ENCODE results near the gene CCDC107.
"Not testable (repeated sequence)": the region's sequence is repeated elsewhere in the genome, so short reads cannot be mapped to it uniquely, and the experiment has no call there.

CCDC107 gene, protein sequence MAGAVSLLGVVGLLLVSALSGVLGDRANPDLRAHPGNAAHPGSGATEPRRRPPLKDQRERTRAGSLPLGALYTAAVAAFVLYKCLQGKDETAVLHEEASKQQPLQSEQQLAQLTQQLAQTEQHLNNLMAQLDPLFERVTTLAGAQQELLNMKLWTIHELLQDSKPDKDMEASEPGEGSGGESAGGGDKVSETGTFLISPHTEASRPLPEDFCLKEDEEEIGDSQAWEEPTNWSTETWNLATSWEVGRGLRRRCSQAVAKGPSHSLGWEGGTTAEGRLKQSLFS

DNA sequence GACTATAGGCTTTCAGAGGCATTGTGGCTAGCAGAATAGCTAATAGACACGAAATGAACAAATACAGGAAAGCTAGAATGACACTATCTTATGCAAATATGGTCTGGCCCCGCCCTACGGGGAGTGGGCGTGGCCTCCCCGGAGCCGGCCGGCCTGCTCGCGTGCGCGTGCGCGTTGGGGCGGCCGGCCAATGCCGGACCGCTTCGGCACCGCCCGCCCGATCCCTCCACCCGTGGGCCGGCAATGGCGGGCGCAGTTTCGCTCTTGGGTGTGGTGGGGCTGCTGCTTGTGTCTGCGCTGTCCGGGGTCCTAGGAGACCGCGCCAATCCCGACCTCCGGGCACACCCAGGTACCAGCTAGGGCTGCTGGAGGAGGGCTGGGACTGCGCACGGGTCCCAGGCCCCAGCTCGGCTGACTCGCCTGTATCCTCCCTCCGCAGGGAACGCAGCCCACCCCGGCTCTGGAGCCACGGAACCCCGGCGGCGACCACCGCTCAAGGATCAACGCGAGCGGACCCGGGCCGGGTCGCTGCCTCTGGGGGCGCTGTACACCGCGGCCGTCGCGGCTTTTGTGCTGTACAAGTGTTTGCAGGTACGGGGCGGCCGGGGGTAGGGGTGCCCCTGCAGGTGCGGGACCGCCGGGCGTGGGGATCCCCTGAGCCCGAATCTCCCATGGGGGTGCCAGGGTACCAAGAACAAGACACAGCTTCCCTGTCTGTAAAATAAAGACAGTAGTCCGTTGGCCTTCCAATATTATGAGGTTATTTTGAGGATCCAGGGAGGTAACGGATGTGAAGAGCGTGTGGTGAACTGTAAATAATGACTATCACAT lies at the start of gene CCDC107:
Gene CCDC107, plus strand, starts transcription at position 156 of the 831 bp plus-strand sequence. Its CDS starts 88 bp downstream, at position 244.
- DNase-seq, result peak; percentile 89

DNA sequence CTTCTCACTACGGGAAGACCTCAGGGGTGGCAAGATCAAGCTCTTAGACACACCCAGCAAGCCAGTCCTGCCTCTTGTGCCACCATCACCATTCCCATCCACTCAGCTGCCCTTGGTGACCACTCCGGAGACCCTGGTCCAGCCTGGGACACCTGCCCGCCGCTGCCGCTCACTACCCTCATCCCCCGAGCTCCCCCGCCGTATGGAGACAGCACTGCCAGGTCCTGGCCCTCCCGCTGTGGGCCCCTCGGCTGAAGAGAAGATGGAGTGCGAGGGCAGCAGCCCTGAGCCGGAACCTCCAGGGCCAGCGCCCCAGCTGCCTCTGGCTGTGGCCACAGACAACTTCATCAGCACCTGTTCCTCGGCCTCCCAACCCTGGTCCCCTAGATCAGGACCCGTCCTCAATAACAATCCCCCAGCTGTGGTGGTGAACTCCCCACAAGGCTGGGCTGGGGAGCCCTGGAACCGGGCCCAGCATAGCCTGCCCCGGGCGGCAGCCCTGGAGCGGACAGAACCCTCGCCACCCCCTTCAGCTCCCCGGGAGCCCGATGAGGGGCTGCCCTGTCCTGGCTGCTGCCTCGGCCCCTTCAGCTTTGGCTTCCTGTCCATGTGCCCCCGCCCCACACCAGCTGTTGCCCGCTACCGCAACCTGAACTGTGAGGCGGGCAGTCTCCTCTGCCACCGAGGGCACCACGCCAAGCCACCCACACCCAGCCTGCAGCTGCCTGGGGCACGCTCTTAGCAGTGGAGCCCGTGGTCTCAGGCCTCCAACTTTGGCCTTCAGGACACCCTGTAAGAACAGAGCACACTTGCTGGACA lies 48.9 kb upstream of the CCDC107 start:
- DNase-seq, result no peak

DNA sequence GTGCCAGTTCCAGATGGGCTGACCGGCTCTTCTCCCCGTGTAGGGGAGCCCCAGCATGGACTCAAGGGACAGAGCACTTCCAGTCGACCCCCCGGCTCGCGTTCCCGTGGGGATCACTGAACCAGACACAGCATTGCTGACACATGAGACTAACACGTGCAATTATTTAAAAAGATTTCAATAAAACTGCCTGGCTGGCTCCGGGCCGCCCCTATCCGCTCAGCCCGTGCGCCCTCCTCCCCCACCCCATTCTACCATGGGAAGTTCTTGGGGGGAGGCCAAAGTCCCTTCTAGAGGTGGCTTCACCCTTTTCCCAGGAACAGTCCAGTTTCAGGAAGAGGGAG lies 48.3 kb upstream of the CCDC107 start:
- no peak for DNase-seq

DNA sequence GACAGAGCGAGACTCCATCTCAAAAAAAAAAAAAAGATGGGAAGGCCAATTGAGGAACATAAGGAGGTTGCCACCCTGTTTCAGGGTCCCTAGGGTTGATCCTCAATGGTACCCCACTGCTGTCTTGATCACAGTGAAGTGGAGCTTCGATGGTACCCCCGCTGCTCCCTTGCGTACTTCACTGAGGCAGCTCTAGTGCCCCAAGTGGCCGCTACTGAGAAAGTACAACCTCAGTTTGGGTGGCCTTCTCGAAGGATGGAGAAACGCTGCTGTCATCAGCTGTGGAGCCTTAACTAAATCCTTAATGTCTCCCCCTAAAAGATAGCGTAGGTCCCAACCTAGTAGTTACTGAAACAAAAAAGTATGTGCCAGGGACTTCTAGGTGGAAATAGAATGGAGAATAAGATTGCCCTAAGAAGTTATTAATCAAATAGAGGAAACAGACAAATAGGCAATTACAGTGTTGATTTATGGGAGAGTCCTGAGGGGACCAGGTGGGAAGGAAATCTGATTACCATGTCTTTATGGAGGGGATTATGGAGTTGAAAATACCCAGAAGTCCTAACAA lies 46.8 kb upstream of the CCDC107 start:
- DNase-seq, result no peak

DNA sequence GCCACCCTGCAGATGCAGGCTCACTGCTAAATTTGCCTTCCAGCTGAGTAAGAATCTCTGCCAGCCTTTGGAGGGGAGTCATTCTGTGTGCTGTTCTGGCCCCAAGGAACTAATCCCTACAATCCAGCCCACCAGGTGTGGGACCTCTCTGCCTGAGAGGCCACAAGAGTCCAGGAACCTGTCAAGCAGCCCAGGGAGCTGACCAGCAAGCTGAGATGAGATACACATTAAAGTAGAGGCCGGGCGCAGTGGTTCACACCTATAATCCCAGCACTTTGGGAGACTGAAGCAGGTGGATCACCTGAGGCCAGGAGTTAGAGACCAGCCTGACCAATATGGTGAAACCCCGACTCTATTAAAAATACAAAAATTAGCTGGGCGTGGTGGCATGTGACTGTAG lies 46.0 kb upstream of the CCDC107 start:
- DNase-seq, result not testable (repeated sequence)

DNA sequence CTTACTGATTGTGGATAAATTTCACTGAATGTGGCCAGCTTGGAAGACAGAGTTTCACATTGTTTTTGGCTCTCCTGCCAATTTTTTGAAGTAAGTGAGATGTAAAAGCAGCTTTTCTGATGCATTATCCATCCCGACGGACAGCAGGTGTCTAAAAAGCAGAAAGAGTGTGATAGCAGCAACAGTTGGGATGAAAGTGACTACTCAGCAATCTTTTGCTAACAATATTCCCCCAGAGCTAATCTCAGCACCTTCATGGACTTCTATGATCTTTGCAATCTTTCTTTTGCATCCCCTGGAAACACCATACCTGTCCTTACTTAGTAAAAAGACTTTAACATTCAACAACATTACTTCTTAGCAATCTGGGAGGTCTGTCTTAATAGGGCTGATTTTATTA lies 45.2 kb upstream of the CCDC107 start:
- no peak for DNase-seq

DNA sequence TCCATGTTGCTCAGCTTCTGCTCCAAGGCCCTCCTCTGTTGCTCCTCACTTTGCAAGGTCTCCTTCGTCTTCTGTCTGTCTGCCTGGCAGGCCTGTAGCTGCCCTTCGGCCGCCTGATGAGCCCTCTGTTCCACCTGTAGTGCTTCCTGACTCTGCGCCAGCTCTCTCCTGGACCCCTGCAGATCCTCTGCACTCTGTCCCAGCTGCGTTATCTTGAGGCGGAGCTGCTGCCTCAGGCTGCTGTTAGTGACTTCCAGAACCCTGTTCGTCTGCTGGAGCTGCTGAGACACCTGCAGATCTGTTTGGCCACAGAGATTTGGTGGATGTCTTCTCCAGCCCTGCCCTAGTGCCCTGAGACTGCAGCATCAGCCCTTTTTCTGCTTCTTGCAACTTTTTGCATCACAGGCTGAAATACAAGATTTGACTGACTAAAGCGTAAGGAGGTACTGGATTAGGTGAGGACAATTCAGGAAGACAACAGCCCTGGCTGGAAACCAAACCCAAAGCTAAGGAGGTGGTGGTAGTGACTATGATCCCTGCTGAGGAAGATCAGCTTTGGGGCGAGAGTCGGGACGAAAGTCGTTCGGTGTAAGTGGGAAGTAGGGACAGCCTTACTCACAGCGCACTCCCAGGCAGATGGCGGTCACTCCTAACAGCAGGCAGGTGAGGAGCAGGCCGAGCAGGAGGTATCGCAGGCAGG lies 42.0 kb upstream of the CCDC107 start:
- no peak for DNase-seq

DNA sequence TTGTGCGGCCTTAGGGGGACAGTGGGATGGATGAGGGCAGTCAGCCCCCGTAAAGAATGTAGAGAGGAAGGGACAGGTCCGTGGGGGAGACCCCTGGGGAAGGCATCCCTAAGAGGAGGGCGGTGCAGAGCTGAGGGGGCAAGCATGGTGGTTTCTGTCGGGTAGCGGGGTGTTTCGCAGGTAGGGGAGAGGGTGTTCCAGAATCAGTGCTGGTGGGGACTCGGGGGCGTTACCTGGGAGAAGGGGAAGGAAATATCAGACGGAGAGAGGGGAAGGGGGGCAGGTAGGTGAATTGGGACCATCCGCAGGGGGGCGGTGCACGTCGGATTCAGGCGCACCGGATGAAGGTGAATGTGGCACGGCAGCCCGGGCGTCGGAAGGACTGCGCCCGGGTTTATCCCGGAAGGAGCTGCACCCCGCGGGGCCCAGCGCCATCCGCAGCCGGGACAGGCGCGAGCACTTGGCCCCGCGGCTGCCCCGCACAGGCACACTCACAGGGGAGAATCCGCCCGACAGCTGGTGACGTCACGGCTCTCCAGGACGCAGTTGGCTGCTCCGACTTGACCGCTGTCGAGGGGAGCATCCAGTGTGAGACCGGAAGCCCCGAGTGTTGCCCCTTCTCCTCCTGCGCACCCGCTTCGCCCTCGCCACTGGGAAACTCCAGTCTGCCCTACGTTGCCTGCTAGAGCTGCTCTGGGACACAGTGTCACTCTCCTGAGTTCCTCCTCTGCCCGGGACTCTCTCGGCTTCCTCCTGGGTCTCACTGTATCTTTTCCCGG lies 41.2 kb upstream of the CCDC107 start:
- no peak for DNase-seq

DNA sequence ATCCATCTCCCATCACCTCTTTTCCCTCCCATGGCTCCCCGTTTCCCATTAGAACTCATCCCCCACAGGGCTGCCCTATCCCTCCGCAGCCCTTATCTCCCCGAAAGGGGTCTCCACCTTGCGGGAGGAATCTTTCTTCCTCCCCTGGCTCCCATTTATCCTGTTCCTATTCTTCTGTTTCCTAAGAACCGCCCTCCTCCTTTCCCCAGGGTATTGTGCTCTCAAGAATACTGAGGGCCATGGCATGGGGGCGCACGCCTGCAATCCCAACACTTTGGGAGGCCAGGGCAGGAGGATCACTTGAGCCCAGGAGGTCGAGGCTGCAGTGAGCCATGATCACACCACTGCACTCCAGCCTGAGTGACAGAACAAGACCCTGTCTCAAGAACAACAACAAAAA lies 40.5 kb upstream of the CCDC107 start:
- no peak for DNase-seq

DNA sequence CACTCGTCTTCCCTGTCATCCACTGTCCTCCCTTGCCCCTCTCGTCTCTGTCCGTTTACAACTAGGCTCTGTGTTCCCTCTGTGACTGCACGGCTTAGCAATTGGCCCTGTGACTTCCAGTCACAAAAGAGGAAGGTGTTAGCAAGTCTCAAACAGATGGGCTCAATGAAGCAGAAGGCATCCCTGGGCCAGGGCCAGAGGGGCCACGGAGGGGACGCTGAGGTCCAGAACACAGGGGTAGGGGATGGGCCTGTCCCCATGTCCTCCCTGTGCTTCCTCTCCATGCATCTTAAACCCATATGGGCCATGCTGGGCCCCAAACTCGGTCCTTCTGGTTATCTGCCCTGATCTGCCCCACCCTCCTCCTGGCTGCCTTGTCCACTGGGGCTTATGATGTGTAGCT lies 39.8 kb upstream of the CCDC107 start, which contains the start of gene CD72:
Gene CD72, minus strand, starts transcription at position 89 of the 403 bp plus-strand sequence. CDS start 110 bp downstream, outside the sequence.
- no peak for DNase-seq

DNA sequence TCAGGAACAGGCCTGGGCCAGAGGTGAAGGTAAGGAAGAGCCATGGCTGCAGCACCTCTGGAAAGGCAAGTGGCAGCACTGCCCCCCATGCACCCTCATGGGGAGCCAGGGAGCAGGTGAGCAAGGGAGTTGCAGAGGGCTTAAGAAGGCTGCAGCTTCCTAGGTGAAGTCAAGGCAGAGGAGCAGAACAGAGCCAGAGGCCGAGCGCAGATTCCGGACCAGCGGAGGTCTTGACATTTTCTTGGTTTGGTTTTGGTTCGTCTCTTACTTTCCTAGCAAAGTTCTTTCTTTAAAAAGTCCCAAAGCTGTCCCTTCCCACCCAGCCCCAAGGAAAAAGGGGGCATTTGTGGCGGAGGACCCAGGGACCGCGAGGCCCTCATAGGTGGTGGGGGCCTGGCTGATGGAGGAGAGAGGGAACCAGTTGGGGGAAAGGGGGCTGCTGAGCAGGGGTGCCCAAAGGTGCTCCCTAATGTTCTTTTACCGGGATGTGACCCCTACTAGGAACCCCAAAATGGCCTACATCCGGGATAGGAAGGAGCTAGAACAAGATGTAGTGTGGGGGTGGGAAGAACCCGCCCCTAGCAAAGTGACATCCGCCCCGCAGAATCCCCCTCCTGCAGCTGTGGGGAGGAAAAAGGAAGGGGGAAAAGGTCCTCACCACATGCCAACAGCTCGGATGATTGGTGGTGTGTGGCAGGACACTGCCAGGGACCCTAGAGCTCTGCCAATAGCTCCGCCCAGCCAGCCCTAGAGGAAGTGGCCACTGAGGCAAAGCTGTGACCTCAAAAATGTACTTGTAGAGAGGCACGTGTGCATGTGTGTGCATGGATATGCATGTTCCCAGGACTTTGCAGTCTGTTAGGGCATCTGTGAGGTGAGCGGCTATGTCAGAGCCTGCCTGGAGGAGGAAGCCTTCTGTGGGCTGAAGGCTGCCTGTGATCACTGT lies 39.0 kb upstream of the CCDC107 start:
- DNase-seq, result no peak

DNA sequence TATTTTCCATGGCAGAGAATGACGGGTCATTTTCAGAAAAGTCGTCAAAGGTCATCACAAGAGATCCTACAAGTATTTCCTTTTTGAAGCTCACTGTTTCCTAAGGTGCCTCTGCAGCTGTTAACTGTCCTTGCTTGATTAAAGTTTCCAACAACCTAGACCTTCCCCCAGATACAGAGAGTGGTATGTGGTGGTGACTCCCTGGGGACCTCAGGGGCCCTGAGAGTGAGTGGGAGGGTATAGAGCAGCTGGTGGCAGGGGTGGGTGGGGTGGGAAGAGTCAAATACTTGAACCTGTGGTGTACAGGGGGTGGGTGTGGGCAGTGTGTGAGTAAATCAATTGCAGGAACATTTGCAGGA lies 38.3 kb upstream of the CCDC107 start:
- DNase-seq, result no peak

DNA sequence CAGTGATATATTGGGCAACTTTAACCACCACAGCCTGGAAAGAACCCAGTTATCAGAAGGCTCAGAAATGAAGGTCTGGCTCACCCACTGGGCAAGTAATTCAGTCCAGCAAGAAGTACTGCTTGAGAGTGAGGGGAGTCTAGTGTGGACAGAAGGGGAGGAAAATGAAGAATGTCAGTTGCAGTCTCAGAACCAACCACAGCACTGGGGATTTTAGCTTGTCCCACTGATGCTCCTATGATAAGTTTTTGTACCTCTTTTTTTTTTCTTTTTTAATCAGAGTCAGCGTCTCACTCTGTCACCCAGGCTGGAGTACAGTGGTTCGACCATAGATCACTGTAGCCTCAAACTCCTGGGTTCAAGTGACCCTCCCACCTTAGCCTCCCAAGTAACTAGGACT lies 30.5 kb upstream of the CCDC107 start:
- DNase-seq, result no peak

DNA sequence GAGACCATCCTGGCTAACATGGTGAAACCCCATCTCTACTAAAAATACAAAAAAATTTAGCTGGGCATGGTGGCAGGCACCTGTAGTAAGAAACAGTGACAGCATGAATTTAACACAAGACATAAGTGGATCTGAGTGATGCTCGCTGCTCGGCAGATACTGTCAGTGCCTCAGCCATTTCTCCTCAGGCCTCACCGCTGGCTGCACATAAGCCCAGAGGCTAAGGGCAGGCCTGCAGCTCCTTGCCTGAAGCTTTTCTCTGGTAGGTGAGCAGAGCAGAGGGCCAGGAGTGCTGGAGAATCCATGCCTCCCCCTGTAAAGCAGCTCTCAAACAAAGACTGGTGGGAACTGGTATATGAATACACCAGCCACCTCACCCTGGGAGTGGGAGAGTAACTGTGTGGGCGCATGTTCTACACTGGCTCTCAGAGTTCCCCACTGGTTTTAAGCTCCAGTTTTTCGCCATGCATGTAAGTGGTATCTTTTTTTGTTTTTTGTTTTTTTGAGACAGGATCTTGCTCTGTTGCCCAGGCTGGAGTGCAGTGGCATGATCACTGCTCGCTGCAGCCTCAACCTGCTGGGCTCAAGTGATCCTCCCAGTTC lies 29.6 kb upstream of the CCDC107 start:
- no peak for DNase-seq

DNA sequence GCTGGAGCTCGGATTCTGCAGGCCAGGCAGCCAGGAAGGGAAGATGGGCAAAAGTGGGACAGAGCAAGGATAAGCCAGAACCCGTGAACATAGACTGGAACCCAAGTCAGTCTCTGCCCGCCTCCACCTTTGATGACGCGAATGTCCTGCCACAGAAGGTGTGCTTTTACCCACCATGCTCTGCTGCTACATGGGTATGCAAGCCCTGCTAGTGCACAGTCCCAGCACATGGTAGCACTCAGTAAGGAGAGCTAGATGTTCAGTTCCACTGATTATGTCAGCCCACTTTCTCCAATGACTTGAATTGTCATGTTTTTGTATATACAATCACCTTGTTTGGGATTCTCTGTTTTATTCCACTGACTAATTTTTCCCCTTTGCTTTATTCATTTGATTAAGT lies 28.5 kb upstream of the CCDC107 start:
- no peak for DNase-seq

DNA sequence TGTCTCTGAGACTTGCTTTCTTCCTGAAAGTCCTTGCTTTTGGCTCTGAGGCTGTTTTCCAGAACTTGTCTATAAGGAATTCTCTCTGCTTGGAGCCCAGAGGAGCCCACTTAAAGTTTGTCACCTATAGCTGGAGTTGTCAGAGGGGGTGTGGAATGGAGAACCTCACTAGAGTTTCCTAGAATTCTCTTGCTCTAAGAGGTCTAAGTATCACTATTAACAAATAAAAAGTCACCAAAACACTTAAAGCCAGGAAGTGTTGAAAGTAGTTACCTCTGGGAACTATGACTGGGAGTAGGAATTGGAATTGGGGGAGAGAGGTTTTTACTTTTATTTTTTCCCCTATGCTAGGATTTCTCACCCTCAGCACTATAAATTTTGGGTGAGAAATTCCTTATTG lies 22.4 kb upstream of the CCDC107 start:
- no peak for DNase-seq

DNA sequence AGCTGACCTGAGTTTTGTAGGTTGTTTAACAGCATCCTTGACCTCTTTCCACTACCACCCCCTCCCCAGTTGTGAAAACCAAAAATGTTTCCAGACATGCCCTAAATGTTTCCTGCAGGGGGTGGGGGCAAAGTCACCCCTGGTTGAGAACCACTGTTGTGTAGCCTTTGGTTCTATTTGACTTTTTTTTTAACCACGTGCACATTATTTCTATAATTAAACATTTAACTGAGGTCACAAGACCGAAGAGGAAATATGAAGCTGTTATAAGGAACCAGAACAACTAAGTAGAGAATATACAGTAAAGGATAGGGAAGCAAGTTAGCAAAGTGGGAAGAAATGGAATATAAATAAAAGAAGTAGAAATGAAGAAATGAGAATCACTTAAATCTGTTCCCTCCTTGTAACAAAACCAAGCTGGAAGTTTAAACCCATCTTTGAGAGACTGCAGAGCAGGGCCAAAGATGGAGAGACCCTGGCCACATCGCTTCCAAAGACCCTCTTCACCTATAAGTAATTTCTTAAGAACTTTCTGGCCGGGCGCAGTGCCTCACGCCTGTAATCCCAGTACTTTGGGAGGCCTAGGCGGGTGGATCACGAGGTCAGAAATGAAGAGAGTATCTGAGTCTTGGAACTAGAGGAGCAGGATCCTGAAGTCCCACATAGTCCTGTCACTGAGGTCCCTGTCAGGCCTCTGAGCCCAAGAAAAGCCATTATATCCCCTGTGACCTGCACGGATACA lies 21.8 kb upstream of the CCDC107 start:
- no peak for DNase-seq

DNA sequence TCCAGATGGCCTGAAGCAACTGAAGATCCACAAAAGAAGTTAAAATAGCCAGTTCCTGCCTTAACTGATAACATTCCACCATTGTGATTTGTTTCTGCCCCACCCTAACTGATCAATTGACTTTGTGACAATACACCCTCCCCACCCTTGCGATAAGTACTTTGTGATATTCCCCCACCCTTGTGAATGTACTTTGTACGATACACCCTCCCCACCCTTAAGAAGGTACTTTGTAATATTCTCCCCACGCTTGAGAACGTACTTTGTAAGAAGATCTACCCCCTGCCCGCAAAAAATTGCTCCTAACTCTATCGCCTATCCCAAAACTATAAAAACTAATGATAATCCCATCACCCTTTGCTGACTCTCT lies 21.2 kb upstream of the CCDC107 start:
- not testable (repeated sequence) for DNase-seq

DNA sequence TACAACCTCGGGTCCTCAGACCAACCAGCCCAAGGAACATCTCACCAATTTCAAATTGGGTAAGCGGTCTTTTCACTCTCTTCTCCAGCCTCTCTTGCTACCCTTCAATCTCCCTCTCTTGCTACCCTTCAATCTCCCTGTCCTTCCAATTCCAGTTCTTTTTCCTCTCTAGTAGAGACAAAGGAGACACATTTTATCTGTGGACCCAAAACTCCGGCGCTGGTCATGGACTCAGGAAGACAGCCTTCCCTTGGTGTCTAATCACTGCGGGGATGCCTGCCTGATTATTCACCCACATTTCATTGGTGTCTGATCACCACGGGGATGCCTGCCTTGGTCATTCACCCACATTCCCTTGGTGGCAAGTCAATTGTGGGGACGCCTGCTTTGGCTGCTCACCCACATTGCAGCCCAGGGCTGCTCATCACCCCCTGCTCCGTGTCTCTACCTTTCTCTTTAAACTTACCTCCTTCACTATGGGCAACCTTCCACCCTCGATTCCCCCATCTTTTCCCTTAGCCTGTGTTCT lies 20.6 kb upstream of the CCDC107 start:
- not testable (repeated sequence) for DNase-seq
